Mucosa of rectum (tissue), 2 donors: ENCODE measurements around the gene REPS1.
"Not testable (repeated sequence)": the region's sequence is repeated elsewhere in the genome, so short reads cannot be mapped to it uniquely, and the experiment has no call there.

Source experiments
- H3K27ac ChIP-seq, 2 donors: one replicate each; pipeline ENCODE4 v1.7.0; 2013; ENCODE audit warnings: inconsistent platforms in 2 of 2, low read depth in 2 of 2, low read length in 2 of 2
- H3K27me3 ChIP-seq, 2 donors: one replicate each; pipeline ENCODE4 v1.7.0; 2013; ENCODE audit warnings: low read length in 2 of 2; ENCODE audit not compliant: control insufficient read depth in 2 of 2, insufficient read depth in 2 of 2
- H3K36me3 ChIP-seq, 2 donors: one replicate each; pipeline ENCODE4 v1.7.0; 2013; ENCODE audit warnings: low read length in 2 of 2; ENCODE audit not compliant: control insufficient read depth in 2 of 2, insufficient read depth in 2 of 2
- H3K4me1 ChIP-seq, 2 donors: one replicate each; pipeline ENCODE4 v1.7.0; 2013; ENCODE audit warnings: low read length in 2 of 2, mild to moderate bottlenecking in 1 of 2; ENCODE audit not compliant: control insufficient read depth in 2 of 2, insufficient read depth in 2 of 2
- H3K4me3 ChIP-seq, 2 donors: one replicate each; pipeline ENCODE4 v1.7.0; 2013; ENCODE audit warnings: low read length in 2 of 2
- H3K9ac ChIP-seq, 2 donors: one replicate each; pipeline ENCODE4 v1.7.0; 2013; ENCODE audit warnings: low read length in 2 of 2, low read depth in 1 of 2, mild to moderate bottlenecking in 1 of 2
- H3K9me3 ChIP-seq, 2 donors: one replicate each; pipeline ENCODE4 v1.7.0; 2013; ENCODE audit warnings: low read length in 2 of 2; ENCODE audit not compliant: control insufficient read depth in 2 of 2
- donor health status: healthy.
- donor health status: Normal muscosa, but diverticular disease.

The REPS1 gene

GRCh38 chr6:138943089-138943625, 44.9 kb downstream of the REPS1 start:
- Histone ChIP-seq H3K4me3 (no peak overlapping the region), H3K36me3 (peaks cover 0 to 14% of the 10 kb centered on the region in 2 donors), H3K9me3 (no peaks in the 10 kb centered on the region), H3K9ac (no peak overlapping the region), H3K27me3 (no peaks in the 10 kb centered on the region), H3K4me1 (no peaks in the 10 kb centered on the region), H3K27ac (no peak overlapping the region)

- H3K27ac ChIP-seq, H3K9me3 ChIP-seq, H3K36me3 ChIP-seq, H3K27me3 ChIP-seq, H3K4me3 ChIP-seq, H3K9ac ChIP-seq, H3K4me1 ChIP-seq: not testable (repeated sequence)
Observed at GRCh38 chr6:138936873-138937272, 51.2 kb downstream of the REPS1 start.

GRCh38 chr6:138931660-138932059, 56.4 kb downstream of the REPS1 start:
- Histone ChIP-seq H3K4me1 (peaks cover 0 to 3% of the 10 kb centered on the region in 2 donors), H3K9me3 (no peaks in the 10 kb centered on the region), H3K27me3 (no peaks in the 10 kb centered on the region), H3K27ac (no peak overlapping the region), H3K4me3 (no peak overlapping the region), H3K9ac (no peak overlapping the region), H3K36me3 (peaks cover 11 to 12% of the 10 kb centered on the region in 2 donors)

- Histone ChIP-seq H3K4me3 (no peak overlapping the region), H3K9ac (no peak overlapping the region), H3K9me3 (no peaks in the 10 kb centered on the region), H3K36me3 (peaks cover 7 to 11% of the 10 kb centered on the region in 2 donors), H3K27me3 (no peaks in the 10 kb centered on the region), H3K27ac (no peak overlapping the region), H3K4me1 (peaks cover 0 to 3% of the 10 kb centered on the region in 2 donors)
Observed at GRCh38 chr6:138926579-138926978, 61.5 kb downstream of the REPS1 start.

- Histone ChIP-seq H3K27ac (no peak overlapping the region), H3K4me1 (peaks cover 0 to 3% of the 10 kb centered on the region in 2 donors), H3K27me3 (no peaks in the 10 kb centered on the region), H3K36me3 (peaks cover 7 to 11% of the 10 kb centered on the region in 2 donors), H3K9ac (no peak overlapping the region), H3K9me3 (no peaks in the 10 kb centered on the region), H3K4me3 (no peak overlapping the region)
Observed at GRCh38 chr6:138925806-138926205, 62.2 kb downstream of the REPS1 start.

- peaks cover 14% of the 10 kb centered on the region in 2 donors for H3K36me3 ChIP-seq
- H3K4me1 ChIP-seq: peaks cover 0 to 3% of the 10 kb centered on the region in 2 donors
- no peaks in the 10 kb centered on the region for H3K9me3 ChIP-seq
- H3K9ac ChIP-seq: no peak overlapping the region
- no peak overlapping the region for H3K27ac ChIP-seq
- no peaks in the 10 kb centered on the region for H3K27me3 ChIP-seq
- no peak overlapping the region for H3K4me3 ChIP-seq
Observed at GRCh38 chr6:138923561-138923960, 64.5 kb downstream of the REPS1 start.

GRCh38 chr6:138920906-138921305, 67.1 kb downstream of the REPS1 start:
- no peaks in the 10 kb centered on the region for H3K27me3 ChIP-seq
- no peak overlapping the region for H3K27ac ChIP-seq
- peaks cover 18 to 21% of the 10 kb centered on the region in 2 donors for H3K36me3 ChIP-seq
- H3K4me3 ChIP-seq: no peak overlapping the region
- no peaks in the 10 kb centered on the region for H3K4me1 ChIP-seq
- no peak overlapping the region for H3K9ac ChIP-seq
- no peaks in the 10 kb centered on the region for H3K9me3 ChIP-seq

GRCh38 chr6:138914701-138915100, 73.4 kb downstream of the REPS1 start:
- Histone ChIP-seq H3K9me3 (no peaks in the 10 kb centered on the region), H3K4me3 (no peak overlapping the region), H3K27ac (no peak overlapping the region), H3K9ac (no peak overlapping the region), H3K4me1 (no peaks in the 10 kb centered on the region), H3K27me3 (no peaks in the 10 kb centered on the region), H3K36me3 (peaks cover 44 to 56% of the 10 kb centered on the region in 2 donors)

- Histone ChIP-seq H3K4me3 (no peak overlapping the region), H3K9me3 (no peaks in the 10 kb centered on the region), H3K36me3 (peaks cover 44 to 50% of the 10 kb centered on the region in 2 donors), H3K4me1 (peaks cover 0 to under 1% of the 10 kb centered on the region in 2 donors), H3K9ac (no peak overlapping the region), H3K27ac (no peak overlapping the region), H3K27me3 (no peaks in the 10 kb centered on the region)
Observed at GRCh38 chr6:138912308-138912707, 75.7 kb downstream of the REPS1 start.

- Histone ChIP-seq H3K9ac (no peak overlapping the region), H3K27me3 (no peaks in the 10 kb centered on the region), H3K36me3 (peaks cover 52% of the 10 kb centered on the region in 2 donors), H3K4me1 (peaks cover 0 to 4% of the 10 kb centered on the region in 2 donors), H3K4me3 (no peak overlapping the region), H3K27ac (no peak overlapping the region), H3K9me3 (no peaks in the 10 kb centered on the region)
Observed at GRCh38 chr6:138909975-138910374, 78.1 kb downstream of the REPS1 start.

GRCh38 chr6:138909511-138909910, 78.5 kb downstream of the REPS1 start:
- H3K4me3 ChIP-seq: no peak overlapping the region
- H3K27ac ChIP-seq: no peak overlapping the region
- H3K4me1 ChIP-seq: peaks cover 0 to 4% of the 10 kb centered on the region in 2 donors
- H3K36me3 ChIP-seq: peaks cover 51 to 53% of the 10 kb centered on the region in 2 donors
- no peak overlapping the region for H3K9ac ChIP-seq
- H3K9me3 ChIP-seq: no peaks in the 10 kb centered on the region
- no peaks in the 10 kb centered on the region for H3K27me3 ChIP-seq
